ENCODE results near the gene FAM83C.
A peak's percentile ranks its signal among the peaks of the same experiment; 100 is the strongest.

The FAM83C gene

GRCh38 chr20:35271073-35271882 lies 20.9 kb downstream of the FAM83C start:
- no peak for TF ChIP-seq CTCF (IDR thresholded peaks at IDR 0.05)

DNA sequence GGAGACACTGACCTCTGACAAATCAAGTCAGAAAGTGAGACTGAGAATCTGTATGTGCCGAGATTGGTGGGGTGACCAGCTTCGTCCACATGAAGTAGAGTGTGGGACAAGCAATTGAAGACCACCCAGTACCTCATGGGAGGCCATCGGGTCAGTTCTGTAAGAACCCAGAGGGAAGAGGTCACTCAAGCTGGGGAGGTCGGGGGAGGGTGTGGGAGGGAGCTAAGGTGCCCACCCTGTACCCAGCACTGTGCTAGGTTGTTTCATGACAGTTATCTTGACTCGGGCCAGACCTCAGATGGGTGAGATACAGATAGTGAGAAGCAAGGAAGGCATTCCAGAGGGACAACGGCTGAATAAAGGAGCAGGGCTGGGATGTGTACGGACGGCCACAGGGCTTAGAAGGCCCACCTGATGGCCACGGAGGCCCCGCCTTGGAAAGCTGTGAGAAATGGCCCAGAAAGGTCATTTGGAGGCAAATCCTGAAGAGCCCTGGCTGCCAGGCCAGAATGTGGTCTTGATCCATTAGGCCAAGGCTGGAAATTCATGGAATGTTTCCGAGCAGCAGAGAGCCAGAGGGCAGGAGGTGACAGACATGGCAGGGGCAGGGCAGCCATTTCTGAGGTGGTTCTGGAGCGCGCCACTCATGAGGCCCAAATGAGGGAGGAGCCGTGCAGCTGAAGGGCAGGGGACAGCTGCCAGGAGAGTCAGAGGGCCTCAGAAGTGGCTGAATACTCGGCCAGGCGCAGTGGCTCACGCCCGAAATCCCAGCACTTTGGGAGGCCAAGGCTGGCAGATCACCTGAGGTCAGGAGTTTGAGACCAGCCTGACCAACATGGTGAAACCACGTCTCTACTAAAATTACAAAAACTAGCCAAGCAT lies 22.0 kb downstream of the FAM83C start:
- TF ChIP-seq CTCF (IDR thresholded peaks at IDR 0.05): no peak

DNA sequence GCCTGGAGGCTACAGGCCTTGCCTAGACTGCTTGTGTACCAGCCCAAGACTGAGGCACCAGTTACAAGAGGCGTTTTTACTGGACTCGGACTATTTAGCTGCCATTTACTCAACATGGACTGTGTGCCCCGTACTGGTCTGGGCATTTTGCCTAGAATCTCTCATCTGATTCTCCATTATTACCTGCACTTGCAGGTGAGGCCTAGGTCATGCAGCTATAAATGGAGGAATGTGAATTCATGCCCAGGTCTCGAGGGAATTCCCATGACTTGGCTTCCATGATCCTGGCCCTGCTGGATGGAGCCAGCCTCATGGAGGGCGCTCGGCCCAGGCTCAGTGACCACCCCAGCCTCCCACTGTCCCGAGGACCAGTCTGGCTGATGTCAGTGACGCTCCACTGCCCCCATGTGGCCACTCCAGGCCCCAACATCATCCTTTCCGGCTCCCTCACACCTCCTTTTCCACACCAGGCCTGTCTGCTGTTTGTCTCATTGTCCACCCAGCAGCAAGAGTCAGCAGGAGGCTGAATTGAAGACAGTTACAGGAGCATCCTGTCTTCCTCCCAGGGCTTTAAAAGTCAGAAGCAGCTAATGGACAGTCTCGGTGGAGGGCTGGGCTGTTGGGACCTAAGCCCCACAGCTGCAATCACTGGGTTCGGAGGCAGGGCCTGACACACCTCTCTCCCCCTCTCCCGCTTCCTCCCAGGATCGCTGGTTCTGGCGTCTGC lies 23.0 kb downstream of the FAM83C start:
- peak; percentile 89 for TF ChIP-seq CTCF (IDR thresholded peaks at IDR 0.05)

DNA sequence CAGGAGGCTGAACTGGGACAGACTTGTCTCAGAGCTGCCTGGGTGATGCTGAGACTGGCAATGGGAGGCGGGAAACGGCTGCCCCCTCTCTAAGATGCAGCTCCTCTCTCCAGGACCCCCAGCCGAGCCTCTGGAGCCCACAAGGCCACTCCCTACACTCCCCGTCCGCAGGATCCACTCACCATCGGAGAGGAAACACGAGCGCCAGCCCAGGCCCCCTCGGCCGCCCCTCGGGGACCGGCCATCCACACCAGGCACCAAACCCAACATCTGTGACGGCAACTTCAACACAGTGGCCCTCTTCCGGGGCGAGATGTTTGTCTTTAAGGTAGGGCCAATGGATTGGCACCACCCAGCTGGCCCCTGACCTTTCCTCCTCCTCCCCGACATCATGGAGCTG lies 25.1 kb downstream of the FAM83C start:
- no peak for TF ChIP-seq CTCF (IDR thresholded peaks at IDR 0.05)

DNA sequence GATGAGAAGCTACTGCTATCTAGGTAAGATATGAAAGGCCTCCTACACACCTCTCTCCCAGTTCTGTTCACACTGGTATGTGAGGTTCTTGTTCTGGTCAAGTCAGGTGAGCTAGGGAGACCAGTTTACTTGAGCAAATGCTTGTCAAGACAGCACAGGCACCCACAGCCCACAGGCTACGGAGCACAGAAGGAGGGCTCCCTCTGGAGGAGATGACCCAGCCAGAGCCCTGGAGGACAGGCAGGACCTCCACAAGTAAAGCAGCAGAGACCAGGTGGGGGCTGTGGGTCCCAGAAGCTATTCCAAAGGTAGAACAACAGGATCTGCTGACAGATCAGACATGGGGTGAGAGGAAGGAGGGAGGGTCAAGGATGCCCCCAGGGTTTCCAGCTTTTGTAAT lies 27.5 kb downstream of the FAM83C start:
- TF ChIP-seq CTCF (IDR thresholded peaks at IDR 0.05): no peak

- TF ChIP-seq CTCF (IDR thresholded peaks at IDR 0.05): no peak
Measured at GRCh38 chr20:35263532-35264341, 28.5 kb downstream of the FAM83C start.

DNA sequence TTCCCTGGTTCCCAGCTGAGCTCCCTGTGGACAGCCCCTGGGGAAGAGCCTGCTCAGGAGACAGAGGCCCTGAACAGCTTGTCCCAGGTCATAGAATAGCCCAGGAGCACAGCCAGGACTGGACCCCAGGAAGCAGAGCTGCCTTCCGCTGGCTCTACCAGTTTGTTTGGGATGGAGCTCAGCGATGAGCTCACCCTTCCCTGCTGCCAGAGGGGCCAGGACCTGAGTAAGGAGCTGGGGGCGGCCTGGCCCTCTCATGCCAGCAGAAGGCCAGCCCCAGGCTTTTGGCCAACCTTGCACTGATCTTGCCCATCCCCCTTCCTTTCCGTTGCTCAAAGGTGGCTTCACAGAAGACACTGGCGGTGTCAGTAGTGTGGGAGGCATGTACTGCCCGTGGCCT lies 31.8 kb downstream of the FAM83C start:
- no peak for TF ChIP-seq CTCF (IDR thresholded peaks at IDR 0.05)
